Middle frontal gyrus (tissue), 1 donor: ENCODE results near the gene CNOT3.
"Not testable (repeated sequence)": the region's sequence is repeated elsewhere in the genome, so short reads cannot be mapped to it uniquely, and the experiment has no call there.

Experiments
- DNase-seq: peaks from one replicate; pipeline ENCODE4 v3.0.0-alpha.2; 2015; ENCODE audit warnings: low spot score; ENCODE audit errors: extremely low spot score

The CNOT3 gene

DNA sequence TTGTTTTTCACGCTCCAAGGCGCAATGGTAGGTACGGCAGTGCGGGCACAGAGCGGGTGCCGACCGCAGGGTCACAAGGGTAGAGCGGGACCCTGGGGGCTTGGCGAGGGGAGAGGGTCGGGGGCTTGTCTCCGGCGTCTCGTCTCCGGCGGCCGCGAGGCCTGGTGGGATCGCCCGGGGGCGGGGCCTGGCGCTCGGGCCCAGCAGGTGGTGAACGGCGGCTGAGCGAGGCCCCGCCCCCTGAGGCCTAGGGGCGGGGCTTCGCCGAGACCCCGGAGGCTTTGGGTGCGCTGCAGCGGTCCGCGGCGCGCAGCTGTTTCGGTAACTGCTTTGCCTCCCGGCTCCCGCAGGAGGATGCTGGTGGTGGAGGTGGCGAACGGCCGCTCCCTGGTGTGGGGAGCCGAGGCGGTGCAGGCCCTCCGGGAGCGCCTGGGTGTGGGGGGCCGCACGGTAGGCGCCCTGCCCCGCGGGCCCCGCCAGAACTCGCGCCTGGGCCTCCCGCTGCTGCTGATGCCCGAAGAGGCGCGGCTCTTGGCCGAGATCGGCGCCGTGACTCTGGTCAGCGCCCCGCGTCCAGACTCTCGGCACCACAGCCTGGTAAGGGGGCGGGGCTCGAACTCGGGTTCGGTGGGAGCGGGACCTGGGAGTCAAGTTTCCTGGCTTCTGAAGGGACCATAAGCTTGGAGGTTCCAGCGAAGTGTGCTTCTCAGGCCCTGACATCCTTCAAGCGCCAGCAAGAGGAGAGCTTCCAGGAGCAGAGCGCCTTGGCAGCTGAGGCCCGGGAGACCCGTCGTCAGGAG lies 53.6 kb downstream of the CNOT3 start, which contains the start of gene TSEN34:
TSS of gene TSEN34 (plus strand) at position 298 of the 800 bp plus-strand sequence. CDS start at position 355, 57 bp downstream.
- peak; percentile 71 for DNase-seq

DNA sequence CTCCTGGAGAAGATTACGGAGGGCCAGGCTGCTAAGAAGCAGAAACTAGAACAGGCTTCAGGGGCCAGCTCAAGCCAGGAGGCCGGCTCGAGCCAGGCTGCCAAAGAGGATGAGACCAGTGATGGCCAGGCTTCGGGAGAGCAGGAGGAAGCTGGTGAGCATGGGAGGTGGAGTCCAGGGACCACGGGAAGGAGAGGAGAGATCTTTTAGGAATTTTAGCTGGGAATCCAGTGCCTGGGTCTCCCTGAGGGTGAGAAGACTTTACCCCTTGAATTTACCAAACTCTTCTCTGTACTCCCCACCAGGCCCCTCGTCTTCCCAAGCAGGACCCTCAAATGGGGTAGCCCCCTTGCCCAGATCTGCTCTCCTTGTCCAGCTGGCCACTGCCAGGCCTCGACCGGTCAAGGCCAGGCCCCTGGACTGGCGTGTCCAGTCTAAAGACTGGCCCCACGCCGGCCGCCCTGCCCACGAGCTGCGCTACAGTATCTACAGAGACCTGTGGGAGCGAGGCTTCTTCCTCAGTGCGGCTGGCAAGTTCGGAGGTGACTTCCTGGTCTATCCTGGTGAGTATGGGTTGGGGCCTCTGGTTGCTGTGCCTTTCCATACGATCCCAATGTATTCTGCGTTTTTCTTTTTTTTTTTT lies 54.4 kb downstream of the CNOT3 start:
- no peak for DNase-seq

DNA sequence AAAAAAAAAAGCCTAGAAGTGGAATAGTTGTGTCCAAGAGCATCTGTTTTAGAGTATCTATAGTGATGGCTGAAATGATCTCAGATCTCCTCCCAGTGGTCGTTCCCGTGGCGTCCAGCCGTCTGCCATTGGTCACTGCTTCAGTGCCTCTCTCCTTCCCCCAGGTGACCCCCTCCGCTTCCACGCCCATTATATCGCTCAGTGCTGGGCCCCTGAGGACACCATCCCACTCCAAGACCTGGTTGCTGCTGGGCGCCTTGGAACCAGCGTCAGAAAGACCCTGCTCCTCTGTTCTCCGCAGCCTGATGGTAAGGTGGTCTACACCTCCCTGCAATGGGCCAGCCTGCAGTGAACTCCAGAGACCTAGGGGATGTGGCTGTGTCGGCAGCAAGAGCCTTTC lies 55.4 kb downstream of the CNOT3 start:
- no peak for DNase-seq

DNA sequence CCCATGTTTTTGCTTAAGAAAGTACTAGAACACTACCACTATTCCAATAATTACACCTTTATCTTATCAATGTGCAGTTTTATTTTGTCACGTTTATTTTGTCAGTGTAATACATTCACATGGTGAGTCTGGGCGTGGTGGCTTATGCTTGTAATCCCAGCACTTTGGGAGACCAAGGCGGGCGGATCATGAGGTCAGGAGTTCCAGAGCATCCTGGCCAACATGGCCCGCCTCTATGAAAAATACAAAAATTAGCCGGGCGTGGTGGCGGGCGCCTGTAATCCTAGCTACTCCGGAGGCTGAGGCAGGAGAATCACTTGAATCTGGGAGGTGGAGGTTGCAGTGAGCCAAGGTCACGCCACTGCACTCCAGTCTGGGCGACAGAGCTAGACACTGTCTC lies 56.9 kb downstream of the CNOT3 start:
- not testable (repeated sequence) for DNase-seq

DNA sequence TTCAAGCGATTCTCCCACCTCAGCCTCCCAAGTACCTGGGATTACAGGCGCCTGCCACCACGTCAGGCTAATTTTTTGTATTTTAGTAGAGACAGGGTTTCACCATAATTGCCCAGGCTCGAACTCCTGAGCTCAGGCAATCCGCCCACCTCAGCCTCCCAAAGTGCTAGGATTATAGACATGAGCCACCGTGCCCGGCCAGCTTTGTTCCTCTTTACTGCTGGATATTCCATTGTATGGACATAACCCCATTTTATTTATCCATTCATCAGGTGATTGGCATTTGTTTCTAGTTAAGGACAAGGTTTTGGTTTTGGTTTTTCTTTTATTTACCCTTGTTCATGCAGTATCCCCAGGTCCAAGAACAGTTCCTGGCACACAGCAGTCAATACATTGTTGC lies 59.0 kb downstream of the CNOT3 start:
- DNase-seq = no peak

DNA sequence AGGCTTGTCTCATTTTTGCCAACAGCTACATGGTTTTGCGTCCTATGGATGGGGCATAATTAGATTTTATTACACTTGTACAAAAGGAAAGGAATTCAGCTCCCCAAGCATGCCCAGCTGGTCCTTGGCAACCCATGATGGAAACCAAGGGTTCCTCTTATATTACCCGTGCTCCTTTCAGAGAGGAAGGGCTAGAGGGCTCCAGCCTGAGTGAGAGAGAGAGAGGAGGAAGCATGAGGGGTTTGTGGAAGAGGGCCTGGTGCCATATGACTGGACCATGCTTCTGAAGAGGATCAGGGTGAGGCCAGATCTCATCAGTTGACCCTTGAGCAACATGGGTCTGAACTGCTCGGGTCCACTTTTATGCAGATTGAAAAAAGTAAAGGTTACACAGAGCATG lies 59.6 kb downstream of the CNOT3 start:
- DNase-seq = no peak

DNA sequence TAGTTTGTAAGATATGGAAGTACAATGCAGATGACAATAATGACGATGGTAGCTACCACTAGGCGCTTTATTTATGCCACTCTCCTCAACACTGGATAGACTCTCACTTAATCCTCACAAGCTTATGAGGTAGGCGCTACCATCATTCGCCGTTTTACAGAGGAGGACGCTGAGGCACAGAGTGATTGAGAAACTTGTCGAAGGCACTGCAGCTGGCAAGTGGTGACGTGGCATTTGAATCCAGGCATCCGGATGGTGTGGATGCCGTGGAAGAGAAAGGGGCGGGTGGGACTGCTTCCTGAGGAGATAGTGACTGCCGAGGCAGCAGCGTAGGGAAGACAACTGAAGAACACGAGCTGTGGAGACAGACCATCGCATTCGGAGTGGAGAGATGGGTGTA lies 61.8 kb downstream of the CNOT3 start:
- no peak for DNase-seq

DNA sequence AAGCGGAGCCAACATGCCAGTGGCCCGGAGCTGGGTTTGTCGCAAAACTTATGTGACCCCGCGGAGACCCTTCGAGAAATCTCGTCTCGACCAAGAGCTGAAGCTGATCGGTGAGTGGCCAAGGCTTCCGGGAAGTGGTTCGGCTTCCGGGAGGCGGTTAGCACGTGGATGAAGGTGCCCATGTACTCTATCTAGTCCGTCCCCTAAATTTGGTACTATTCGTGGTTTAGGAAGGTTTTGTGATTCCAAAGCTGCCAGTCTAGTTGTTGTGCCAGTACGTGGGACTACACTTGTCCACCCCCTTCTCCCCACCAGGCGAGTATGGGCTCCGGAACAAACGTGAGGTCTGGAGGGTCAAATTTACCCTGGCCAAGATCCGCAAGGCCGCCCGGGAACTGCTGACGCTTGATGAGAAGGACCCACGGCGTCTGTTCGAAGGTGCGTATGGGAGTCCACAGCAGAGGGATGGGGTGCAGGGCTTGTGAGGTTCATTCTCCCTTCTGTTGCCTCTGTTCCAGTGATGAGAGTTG lies 63.7 kb downstream of the CNOT3 start:
- DNase-seq = no peak

DNA sequence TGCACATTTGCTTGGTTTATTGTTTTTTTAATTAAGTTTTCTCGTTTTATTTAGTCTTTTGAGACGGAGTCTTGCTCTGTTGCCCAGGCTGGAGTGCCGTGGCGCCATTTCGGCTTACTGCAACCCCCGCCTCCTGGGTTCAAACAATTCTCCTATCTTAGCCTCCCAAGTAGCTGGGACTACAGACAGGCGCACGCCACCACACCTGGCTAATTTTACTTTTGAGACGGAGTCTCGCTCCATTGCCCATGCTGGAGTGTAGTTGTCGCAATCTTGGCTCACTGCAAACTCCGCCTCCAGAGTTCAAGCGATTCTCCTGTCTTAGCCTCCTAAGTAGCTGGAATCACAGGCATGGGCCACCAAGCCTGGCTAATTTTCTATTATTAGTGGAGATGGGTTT lies 64.4 kb downstream of the CNOT3 start:
- DNase-seq = no peak

DNA sequence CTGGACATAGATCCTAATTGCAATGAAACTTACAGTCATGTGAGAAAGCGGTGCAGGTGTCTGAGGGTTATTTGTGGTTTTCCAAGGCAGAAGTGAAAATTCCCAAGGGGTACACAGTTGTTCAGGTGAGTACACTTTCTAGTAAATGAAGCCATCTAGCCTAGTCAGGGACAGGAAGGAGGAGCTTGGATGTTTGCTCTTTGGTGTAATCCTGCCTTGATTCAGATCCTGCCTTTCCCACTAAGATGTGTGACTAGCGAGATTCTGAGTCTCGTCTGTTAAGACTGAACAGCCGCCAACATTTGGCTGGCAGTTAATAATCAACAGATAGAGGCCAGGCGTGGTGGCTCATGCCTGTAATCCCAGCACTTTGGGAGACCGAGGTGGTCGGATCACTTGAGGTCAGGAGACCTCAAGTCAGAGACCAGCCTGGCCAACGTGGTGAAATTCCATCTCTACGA lies 65.6 kb downstream of the CNOT3 start:
- no peak for DNase-seq

DNA sequence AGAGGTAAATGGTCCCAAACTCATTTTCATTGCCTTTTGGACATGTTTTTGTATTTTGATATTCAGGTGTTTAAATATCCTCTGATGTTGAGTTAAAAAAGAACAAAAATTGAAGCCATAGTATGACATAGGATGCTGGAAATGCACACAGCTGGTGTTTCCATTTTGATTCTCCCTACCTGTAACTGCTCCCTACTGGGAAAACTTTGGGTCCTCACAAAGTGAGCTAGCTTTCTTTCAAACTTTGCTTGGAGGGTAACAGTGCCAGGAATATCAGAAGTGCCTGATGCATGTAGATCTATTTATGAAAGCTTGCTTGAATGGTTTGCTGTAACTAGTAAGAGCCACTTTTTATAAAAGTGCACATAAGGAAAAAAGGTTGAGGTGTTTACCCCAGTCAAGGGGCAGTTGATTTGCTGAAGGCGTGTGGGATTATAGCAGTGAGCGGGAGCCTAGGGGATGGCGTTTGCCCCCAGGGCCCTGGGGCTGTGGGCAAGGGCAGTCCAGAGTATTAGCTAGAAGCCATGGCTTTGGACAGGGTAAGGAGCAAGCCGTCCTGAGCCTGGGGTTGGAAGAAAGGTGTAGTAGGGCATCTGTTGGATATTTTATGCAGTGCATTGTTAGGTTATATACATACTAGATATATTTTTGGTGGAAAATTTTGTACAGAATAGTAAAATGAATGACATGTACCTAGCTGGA lies 67.4 kb downstream of the CNOT3 start:
- no peak for DNase-seq
